Neural crest cell (in vitro differentiated cells): ENCODE measurements around the gene CACNG4. TPM values are rescaled to one million over a fixed set of nuclear protein-coding genes. Genes with fewer than 3 reads are reported as not detected.

Experiments
- DNase-seq: peaks from one replicate; pipeline ENCODE4 v3.0.0; 2021; ENCODE audit warnings: low read depth, mixed read lengths, low spot score
- H3K27ac Mint-ChIP-seq: one replicate; pipeline ENCODE4 v1.8.0; 2021; ENCODE audit warnings: mild to moderate bottlenecking, mixed read lengths; ENCODE audit not compliant: unreplicated experiment
- H3K27me3 Mint-ChIP-seq: 2 replicates; pipeline ENCODE4 v1.8.0; 2021; ENCODE audit warnings: low read depth, mild to moderate bottlenecking, mixed read lengths
- H3K36me3 Mint-ChIP-seq: 2 replicates; pipeline ENCODE4 v1.8.0; 2021; ENCODE audit warnings: low read depth, mild to moderate bottlenecking, mixed read lengths
- H3K4me1 Mint-ChIP-seq: 2 replicates; pipeline ENCODE4 v1.8.0; 2021; ENCODE audit warnings: mixed read lengths
- H3K4me3 Mint-ChIP-seq: one replicate; pipeline ENCODE4 v1.8.0; 2021; ENCODE audit warnings: mild to moderate bottlenecking, mixed read lengths
- H3K9me3 Mint-ChIP-seq: 2 replicates; pipeline ENCODE4 v1.8.0; 2021; ENCODE audit warnings: mixed read lengths
- CTCF ChIP-seq: fragments of 200-600 bp; sonication (generic); conservative IDR thresholded peaks from 2 replicates; pipeline ENCODE4 v1.5.0; 2021; ENCODE audit warnings: antibody characterized with exemption, mild to moderate bottlenecking
- total RNA-seq: library from RNA; stranded (reverse); gene quantifications from 2 replicates; pipeline ENCODE4 v1.2.1, GENCODE V29; 2021

CACNG4 gene
- total RNA-seq, 1 donor from 2014 or later = 38.4 TPM

GRCh38 chr17:67030641-67031040 lies 66.1 kb downstream of the CACNG4 start:
- no peak for DNase-seq
- Mint-ChIP-seq H3K4me3 (no peak overlapping the region), H3K27me3 (no peaks in the 10 kb centered on the region), H3K36me3 (peaks cover 13% of the 10 kb centered on the region), H3K27ac (no peak overlapping the region), H3K9me3 (peaks cover 6% of the 10 kb centered on the region), H3K4me1 (peaks cover 9% of the 10 kb centered on the region)
- TF ChIP-seq CTCF = no peak

- Mint-ChIP-seq H3K36me3 (peaks cover 13% of the 10 kb centered on the region), H3K4me1 (peaks cover 9% of the 10 kb centered on the region), H3K4me3 (no peak overlapping the region), H3K9me3 (peaks cover 11% of the 10 kb centered on the region), H3K27me3 (no peaks in the 10 kb centered on the region), H3K27ac (no peak overlapping the region)
- DNase-seq = no peak
- no peak for TF ChIP-seq CTCF
These were observed 67.9 kb downstream of the CACNG4 start for GRCh38 chr17:67032382-67032781.

- peaks cover 11% of the 10 kb centered on the region for H3K9me3 Mint-ChIP-seq
- no peak overlapping the region for H3K27ac Mint-ChIP-seq
- H3K4me1 Mint-ChIP-seq = peaks cover 9% of the 10 kb centered on the region
- no peaks in the 10 kb centered on the region for H3K27me3 Mint-ChIP-seq
- TF ChIP-seq CTCF = no peak
- DNase-seq = no peak
- peaks cover 13% of the 10 kb centered on the region for H3K36me3 Mint-ChIP-seq
- H3K4me3 Mint-ChIP-seq = no peak overlapping the region
These were observed 68.5 kb downstream of the CACNG4 start for GRCh38 chr17:67032985-67033384.

- Mint-ChIP-seq H3K27ac (no peak overlapping the region), H3K9me3 (peaks cover 11% of the 10 kb centered on the region), H3K4me3 (no peak overlapping the region), H3K4me1 (peaks cover 9% of the 10 kb centered on the region), H3K36me3 (peaks cover 13% of the 10 kb centered on the region), H3K27me3 (no peaks in the 10 kb centered on the region)
- no peak for DNase-seq
- TF ChIP-seq CTCF = no peak
These were observed 69.1 kb downstream of the CACNG4 start for GRCh38 chr17:67033613-67034012.

- Mint-ChIP-seq H3K36me3 (peaks cover 8% of the 10 kb centered on the region), H3K4me1 (peaks cover 1% of the 10 kb centered on the region), H3K4me3 (no peak overlapping the region), H3K27ac (no peak overlapping the region), H3K9me3 (peaks cover 11% of the 10 kb centered on the region), H3K27me3 (no peaks in the 10 kb centered on the region)
- DNase-seq = no peak
- TF ChIP-seq CTCF = no peak
These were observed 70.9 kb downstream of the CACNG4 start for GRCh38 chr17:67035131-67036083.
